GM23248 (cell line): ENCODE data around the gene CAMSAP2.

ENCODE experiments used
- EZH2 ChIP-seq: fragments of 200-600 bp; sonication (generic); IDR thresholded peaks from 2 replicates; pipeline ENCODE4 v1.6.1; 2018; ENCODE audit warnings: antibody characterized with exemption, mild to moderate bottlenecking; ENCODE audit not compliant: insufficient read depth, poor library complexity, severe bottlenecking
- EZH2phosphoT487 ChIP-seq: fragments of 200-600 bp; sonication (generic); IDR thresholded peaks from 2 replicates; pipeline ENCODE4 v1.6.1; 2018; ENCODE audit warnings: antibody characterized with exemption, moderate library complexity, mild to moderate bottlenecking, low read depth; ENCODE audit not compliant: insufficient read depth

GRCh38 chr1:200714504-200715187, 24.0 kb upstream of the CAMSAP2 start:
- TF ChIP-seq EZH2, result no peak
- no peak for TF ChIP-seq EZH2phosphoT487
